Measurements from ENCODE around the gene PSORS1C2. TPM values are rescaled to one million over a fixed set of nuclear protein-coding genes. Genes with fewer than 3 reads are reported as not detected.

Gene PSORS1C2
- total RNA-seq, 1 experiment from 2014 or later: 0.55 TPM

DNA sequence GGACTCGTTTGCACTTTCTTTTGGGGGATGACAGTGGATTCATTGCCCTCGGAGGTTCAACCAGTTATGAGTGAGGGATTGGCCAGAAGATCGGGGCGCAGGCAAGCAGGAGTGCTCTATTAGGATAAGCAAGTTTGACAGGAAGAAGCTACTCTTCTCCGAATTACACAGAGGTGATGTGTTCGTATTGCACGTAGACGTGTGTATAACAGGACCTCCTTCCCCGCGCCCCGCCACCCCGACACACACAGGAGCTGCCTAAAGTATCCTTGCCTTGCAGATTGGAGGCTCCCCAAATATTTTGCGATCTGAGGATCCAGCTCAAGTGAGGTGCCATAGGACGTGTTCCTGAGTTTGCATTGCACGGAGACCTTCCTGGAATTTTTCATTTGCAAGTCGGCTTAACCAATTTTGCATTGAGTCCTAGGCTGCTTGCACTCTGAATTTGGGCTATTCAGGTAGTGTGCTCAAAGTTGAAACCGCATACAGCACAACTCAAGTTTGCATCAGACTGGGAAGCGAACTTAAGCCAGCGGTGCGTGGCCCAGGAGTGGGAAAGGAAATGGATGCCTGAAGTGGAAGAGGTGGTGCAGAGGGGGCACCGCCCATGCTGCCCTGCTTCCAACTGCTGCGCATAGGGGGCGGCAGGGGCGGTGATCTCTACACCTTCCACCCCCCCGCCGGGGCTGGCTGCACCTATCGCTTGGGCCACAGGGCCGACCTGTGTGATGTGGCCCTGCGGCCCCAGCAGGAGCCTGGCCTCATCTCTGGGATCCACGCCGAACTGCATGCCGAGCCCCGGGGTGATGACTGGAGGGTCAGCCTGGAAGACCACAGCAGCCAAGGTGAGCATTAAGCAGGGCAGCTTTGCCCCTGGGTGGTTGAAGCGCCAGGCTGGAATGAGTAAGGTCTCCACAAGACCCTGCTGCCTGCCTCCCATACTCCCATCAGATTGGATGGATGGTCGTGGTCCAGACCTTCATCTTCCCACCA is 20.3 kb upstream of the PSORS1C2 start (continued):
- TF ChIP-seq, protein P1, sequence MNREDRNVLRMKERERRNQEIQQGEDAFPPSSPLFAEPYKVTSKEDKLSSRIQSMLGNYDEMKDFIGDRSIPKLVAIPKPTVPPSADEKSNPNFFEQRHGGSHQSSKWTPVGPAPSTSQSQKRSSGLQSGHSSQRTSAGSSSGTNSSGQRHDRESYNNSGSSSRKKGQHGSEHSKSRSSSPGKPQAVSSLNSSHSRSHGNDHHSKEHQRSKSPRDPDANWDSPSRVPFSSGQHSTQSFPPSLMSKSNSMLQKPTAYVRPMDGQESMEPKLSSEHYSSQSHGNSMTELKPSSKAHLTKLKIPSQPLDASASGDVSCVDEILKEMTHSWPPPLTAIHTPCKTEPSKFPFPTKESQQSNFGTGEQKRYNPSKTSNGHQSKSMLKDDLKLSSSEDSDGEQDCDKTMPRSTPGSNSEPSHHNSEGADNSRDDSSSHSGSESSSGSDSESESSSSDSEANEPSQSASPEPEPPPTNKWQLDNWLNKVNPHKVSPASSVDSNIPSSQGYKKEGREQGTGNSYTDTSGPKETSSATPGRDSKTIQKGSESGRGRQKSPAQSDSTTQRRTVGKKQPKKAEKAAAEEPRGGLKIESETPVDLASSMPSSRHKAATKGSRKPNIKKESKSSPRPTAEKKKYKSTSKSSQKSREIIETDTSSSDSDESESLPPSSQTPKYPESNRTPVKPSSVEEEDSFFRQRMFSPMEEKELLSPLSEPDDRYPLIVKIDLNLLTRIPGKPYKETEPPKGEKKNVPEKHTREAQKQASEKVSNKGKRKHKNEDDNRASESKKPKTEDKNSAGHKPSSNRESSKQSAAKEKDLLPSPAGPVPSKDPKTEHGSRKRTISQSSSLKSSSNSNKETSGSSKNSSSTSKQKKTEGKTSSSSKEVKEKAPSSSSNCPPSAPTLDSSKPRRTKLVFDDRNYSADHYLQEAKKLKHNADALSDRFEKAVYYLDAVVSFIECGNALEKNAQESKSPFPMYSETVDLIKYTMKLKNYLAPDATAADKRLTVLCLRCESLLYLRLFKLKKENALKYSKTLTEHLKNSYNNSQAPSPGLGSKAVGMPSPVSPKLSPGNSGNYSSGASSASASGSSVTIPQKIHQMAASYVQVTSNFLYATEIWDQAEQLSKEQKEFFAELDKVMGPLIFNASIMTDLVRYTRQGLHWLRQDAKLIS (CRISPR knock-in tag; IDR thresholded peaks at IDR 0.05; ENCODE audit: borderline replicate concordance): no peak
- TF ChIP-seq ELF4 (CRISPR knock-in tag; IDR thresholded peaks at IDR 0.05; ENCODE audit: low read depth) (no peak), FOXJ3 (CRISPR knock-in tag; IDR thresholded peaks at IDR 0.05; ENCODE audit: borderline replicate concordance) (no peak), TEAD4 (CRISPR knock-in tag; IDR thresholded peaks at IDR 0.05) (no peak), HMGA2 (CRISPR knock-in tag; IDR thresholded peaks at IDR 0.05) (no peak), EMX1 (CRISPR knock-in tag; IDR thresholded peaks at IDR 0.05) (no peak; the same call in 1 of the 2 replicates), SMAD4 (CRISPR knock-in tag; IDR thresholded peaks at IDR 0.05) (no peak), TCF7 (CRISPR knock-in tag; IDR thresholded peaks at IDR 0.05; ENCODE audit: low read depth) (no peak)
- TF ChIP-seq, protein P2, sequence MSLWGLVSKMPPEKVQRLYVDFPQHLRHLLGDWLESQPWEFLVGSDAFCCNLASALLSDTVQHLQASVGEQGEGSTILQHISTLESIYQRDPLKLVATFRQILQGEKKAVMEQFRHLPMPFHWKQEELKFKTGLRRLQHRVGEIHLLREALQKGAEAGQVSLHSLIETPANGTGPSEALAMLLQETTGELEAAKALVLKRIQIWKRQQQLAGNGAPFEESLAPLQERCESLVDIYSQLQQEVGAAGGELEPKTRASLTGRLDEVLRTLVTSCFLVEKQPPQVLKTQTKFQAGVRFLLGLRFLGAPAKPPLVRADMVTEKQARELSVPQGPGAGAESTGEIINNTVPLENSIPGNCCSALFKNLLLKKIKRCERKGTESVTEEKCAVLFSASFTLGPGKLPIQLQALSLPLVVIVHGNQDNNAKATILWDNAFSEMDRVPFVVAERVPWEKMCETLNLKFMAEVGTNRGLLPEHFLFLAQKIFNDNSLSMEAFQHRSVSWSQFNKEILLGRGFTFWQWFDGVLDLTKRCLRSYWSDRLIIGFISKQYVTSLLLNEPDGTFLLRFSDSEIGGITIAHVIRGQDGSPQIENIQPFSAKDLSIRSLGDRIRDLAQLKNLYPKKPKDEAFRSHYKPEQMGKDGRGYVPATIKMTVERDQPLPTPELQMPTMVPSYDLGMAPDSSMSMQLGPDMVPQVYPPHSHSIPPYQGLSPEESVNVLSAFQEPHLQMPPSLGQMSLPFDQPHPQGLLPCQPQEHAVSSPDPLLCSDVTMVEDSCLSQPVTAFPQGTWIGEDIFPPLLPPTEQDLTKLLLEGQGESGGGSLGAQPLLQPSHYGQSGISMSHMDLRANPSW (CRISPR knock-in tag; conservative IDR thresholded peaks at IDR 0.05; ENCODE audit: low read depth): no peak
- TF ChIP-seq, protein P3, sequence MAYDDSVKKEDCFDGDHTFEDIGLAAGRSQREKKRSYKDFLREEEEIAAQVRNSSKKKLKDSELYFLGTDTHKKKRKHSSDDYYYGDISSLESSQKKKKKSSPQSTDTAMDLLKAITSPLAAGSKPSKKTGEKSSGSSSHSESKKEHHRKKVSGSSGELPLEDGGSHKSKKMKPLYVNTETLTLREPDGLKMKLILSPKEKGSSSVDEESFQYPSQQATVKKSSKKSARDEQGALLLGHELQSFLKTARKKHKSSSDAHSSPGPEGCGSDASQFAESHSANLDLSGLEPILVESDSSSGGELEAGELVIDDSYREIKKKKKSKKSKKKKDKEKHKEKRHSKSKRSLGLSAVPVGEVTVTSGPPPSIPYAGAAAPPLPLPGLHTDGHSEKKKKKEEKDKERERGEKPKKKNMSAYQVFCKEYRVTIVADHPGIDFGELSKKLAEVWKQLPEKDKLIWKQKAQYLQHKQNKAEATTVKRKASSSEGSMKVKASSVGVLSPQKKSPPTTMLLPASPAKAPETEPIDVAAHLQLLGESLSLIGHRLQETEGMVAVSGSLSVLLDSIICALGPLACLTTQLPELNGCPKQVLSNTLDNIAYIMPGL (CRISPR knock-in tag; IDR thresholded peaks at IDR 0.05): no peak
- TF ChIP-seq, protein P4, sequence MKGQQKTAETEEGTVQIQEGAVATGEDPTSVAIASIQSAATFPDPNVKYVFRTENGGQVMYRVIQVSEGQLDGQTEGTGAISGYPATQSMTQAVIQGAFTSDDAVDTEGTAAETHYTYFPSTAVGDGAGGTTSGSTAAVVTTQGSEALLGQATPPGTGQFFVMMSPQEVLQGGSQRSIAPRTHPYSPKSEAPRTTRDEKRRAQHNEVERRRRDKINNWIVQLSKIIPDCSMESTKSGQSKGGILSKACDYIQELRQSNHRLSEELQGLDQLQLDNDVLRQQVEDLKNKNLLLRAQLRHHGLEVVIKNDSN (CRISPR knock-in tag; IDR thresholded peaks at IDR 0.05): no peak
- TF ChIP-seq, protein P5, sequence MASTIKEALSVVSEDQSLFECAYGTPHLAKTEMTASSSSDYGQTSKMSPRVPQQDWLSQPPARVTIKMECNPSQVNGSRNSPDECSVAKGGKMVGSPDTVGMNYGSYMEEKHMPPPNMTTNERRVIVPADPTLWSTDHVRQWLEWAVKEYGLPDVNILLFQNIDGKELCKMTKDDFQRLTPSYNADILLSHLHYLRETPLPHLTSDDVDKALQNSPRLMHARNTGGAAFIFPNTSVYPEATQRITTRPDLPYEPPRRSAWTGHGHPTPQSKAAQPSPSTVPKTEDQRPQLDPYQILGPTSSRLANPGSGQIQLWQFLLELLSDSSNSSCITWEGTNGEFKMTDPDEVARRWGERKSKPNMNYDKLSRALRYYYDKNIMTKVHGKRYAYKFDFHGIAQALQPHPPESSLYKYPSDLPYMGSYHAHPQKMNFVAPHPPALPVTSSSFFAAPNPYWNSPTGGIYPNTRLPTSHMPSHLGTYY (CRISPR knock-in tag; IDR thresholded peaks at IDR 0.05): 0 out of 2 replicates have a peak, but pooled peaks have one; percentile 22
- TF ChIP-seq, protein P6, sequence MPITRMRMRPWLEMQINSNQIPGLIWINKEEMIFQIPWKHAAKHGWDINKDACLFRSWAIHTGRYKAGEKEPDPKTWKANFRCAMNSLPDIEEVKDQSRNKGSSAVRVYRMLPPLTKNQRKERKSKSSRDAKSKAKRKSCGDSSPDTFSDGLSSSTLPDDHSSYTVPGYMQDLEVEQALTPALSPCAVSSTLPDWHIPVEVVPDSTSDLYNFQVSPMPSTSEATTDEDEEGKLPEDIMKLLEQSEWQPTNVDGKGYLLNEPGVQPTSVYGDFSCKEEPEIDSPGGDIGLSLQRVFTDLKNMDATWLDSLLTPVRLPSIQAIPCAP (CRISPR knock-in tag; IDR thresholded peaks at IDR 0.05): no peak

All from WTC11 (cell line).